ENCODE data around the gene WNT4.
"Not testable (repeated sequence)": the region's sequence is repeated elsewhere in the genome, so short reads cannot be mapped to it uniquely, and the experiment has no call there.

The WNT4 gene

DNA sequence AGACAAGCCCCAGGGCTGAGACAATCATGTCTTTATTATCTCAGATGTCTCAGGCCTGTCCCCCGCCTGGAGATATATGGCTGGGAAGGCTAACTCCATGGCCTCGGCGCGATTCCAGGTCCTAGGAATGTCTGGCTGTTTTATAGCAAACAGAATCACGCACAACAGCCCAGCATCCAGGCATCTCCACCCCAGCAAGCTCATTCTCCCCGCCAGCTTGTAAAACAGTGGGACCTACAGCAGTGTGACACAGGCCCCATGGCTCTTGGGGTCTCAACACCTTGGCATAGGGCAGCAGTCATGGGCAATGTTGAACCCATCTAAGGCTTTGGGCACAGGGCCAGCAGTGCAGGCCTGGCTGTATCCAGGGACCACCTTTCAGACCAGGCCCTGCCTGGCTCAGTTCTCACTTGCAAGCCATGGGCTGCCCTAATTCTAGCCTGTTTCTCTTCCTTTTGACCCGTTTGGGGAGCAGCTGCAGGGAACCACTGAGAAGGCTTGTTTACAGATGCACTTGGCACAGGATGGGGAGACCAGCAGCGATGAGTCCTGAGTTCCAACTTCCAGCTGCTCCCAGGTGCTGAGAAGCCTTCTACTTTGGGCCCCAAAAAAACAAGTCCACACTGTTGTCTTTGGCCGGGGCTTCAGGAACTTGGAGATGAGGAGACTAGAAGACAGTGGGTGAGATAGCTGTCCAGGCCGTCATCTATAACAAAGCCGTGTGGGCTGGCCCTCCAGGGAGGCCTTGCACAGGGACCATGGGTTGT, 34.4 kb downstream of the WNT4 start:
- DNase-seq (ENCODE audit: low spot score) = no peak

- no peak for DNase-seq (ENCODE audit: low spot score)
These were observed 35.8 kb downstream of the WNT4 start for GRCh38 chr1:22107126-22107525.

DNA sequence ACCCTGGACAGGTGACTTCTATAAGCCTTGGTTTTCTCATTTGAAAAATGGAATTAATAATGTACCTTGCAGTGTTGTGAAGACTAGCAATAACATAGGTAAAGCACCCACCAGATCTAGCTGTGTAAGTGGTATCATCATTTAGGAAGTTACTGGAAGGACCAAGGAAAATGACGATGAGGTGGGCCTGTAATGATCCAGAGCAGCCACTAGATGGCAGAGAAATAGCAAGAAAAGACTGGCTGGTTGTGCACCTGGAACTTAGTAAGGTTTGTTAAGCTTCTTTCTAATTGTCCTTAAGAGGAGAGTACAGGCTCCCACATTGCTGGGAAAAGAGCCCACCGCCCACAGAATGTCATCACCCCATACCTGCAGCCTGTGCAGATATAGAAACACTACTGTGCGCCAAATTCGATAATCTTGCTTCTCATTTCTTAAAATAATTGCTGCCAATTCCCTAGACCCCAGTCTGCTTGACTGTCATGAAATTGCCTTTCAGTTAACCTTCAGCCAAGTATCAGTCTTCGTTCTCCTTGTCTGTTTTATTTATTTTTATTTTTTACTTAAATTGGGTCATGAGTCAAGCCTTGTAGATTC, 37.2 kb downstream of the WNT4 start:
- DNase-seq (ENCODE audit: low spot score) = peak; percentile 52

GRCh38 chr1:22104865-22105437, 37.9 kb downstream of the WNT4 start:
- DNase-seq (ENCODE audit: low spot score) = no peak

DNA sequence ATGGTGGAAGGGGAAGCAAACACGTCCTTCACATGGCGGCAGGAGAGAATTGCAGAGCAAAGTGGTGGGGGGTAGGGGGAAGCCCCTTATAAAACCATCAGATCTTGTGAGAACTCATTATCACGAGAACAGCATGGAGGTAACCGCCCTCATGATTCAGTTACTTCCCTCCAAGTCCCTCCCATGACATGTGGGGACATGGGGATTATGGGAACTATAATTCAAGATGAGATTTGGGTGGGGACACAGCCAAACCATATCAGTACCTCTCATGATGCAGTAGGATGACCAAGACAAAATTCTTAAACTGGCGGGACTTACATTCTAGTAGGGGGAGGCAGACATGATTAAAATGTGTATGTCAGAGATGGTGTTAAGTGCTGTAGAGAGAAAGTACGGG, 38.8 kb downstream of the WNT4 start:
- DNase-seq (ENCODE audit: low spot score) = no peak

DNA sequence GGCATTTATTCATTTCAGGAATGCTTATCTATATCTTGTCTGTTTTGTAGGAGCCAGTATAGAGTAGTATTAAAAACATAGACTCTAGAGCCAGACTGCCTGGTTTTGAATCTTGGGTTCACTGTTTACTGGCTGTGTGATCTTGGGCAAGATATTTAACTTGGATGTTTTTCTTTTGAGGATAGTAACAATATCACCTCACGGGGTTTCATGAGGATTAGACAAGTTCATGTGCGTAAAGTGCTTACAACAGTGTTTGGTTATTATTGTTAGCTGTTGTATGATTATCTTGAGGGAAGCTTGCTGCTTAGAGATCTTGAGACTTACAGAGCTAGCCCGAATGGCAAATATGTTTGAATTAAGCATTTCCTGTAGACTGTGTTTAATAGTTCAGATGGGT, 40.2 kb downstream of the WNT4 start:
- no peak for DNase-seq (ENCODE audit: low spot score)

DNA sequence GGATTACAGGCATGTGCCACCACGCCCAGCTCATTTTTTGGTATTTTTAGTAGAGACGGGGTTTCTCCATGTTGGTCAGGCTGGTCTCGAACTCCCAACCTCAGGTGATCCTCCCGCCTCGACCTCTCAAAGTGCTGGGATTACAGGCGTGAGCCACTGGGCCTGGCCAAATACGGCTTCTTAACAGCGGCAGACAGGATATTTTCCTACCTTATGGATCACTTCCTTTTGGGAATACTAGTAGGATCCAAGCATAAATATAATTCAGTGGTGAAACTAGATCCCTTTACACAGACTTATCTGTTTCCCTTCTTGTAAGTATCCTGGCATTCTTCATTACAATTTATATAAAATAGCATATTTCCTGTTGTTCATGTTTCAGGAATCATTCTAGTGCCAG, 40.9 kb downstream of the WNT4 start:
- DNase-seq (ENCODE audit: low spot score) = no peak

DNA sequence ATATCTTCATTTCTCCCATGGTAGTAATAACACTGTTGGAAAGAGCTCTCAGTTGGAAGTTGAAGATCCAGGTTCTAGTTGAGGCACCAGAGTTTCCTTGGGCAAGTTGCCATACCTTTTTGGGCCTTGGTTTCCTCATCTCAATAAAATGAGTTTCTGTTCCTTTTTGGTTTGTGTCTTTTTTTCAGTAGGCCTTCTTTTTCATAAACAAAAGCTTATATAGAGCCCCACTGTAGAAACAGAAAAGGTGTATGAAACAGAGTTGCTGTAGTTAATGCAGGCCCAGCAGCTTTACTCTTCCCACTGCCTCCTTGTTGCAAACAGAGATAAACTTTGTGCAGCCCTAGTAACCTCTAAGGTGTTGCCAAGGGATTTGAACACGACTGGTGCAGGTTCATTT, 41.7 kb downstream of the WNT4 start:
- no peak for DNase-seq (ENCODE audit: low spot score)

- no peak for DNase-seq (ENCODE audit: low spot score)
These were observed 42.7 kb downstream of the WNT4 start for GRCh38 chr1:22100168-22100567.

DNA sequence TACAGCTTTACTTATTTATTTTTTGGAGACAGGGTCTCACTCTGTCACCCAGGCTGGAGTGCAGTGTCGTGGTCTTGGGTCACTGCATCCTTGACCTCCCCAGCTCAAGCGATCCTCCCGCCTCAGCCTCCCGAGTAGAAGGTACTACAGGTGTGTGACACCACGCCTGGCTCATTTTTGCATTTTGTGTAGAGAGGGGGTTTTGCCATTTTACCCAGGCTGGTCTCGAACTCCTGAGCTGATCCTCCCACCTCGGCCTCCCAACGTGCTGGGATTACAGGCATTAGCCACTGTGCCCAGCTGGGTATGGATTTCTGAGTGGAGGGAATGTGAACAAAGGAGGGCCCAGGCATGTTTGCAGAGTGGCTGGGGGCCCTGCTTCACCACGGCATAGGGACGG, 44.1 kb downstream of the WNT4 start:
- DNase-seq (ENCODE audit: low spot score) = no peak

- no peak for DNase-seq (ENCODE audit: low spot score)
These were observed 46.4 kb downstream of the WNT4 start for GRCh38 chr1:22096463-22096862.

DNA sequence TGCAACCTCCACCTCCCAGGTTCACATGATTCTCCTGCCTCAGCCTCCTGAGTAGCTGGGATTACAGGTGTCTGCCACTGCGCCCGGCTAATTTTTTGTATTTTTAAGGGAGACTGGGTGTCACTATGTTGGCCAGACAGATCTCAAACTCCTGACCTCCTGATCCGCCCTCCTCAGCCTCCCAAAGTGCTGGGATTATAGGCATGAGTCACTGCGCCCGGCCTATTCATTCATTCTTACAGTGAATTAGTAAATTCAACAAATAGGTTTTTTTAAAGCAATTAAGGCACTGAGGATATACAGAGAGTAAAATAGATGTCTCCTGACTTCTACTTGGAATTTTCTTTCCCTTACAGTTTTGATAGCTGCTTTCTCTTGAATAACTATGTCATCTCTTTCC, 46.9 kb downstream of the WNT4 start:
- no peak for DNase-seq (ENCODE audit: low spot score)

GRCh38 chr1:22093513-22093912, 49.4 kb downstream of the WNT4 start:
- no peak for DNase-seq (ENCODE audit: low spot score)

DNA sequence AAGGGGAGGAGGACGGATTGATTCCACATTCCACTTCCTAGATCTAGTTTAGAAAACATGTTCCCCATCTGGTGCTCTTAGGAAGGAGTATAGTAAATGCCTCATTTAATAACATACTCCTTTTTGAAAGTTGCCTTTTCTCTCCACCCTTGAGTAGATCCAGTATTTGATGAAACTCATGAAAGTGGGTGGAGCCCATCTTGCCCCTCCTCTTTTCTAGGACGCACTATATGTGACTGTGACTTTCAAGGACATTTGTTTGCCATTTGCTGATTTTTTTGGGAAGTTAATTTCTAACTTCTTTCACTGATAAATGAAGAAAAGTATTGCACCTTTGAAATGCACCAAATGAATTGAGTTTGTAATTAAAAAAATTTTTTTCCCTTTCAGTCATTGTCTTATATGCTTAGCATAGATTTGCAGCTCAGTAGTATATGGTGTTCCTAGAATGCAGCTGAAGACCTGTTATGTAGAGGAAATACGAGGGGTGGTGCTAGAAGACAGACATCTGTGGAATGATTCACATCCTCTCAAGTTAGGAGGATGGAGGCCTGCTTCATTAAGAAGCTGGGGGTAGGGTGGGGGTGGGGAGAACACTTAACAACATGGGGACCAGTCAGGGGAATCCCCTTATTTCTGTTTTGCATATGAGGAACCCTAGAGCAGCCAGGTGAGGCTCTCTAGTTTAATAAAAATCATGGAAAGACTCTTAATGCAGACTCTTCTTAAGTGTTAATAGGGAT, 50.7 kb downstream of the WNT4 start:
- DNase-seq (ENCODE audit: low spot score) = not testable (repeated sequence)

DNA sequence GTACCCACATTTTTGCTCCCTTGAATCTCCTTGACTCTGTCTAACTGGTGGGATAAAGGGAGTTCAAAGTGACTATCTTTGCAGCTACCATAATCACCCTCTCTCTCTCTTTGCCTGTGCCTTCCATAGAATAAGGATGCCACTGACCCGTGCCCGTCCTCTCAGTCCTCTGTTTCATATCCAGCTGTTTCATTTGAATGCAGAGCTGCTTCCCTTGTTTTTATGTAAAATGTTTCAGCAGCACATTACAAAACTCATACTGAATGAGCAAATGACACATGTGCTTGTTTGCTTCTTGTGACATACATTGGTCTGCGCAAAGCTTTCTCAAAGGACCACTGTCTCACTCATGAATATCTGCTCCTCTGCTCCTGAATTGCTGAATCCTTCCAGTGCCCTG, 52.0 kb downstream of the WNT4 start:
- DNase-seq (ENCODE audit: low spot score) = no peak

DNA sequence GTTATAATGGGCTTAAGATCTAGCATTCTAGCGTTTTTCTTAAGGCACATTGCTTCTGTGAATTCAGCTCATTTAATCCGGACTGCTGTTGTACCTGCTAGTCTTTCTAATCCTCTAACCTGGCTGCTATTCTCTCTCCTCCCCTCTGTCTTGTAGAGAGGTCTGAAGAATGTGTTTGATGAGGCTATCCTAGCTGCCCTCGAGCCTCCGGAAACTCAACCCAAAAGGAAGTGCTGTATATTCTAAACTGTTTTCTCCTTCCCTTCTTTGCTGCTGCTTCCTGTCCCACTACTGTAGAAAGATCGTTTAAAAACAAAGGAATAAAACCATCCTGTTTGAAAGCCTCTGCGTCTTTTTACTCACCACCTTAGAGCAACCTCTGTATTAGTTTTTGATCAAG, 53.1 kb downstream of the WNT4 start:
- DNase-seq (ENCODE audit: low spot score) = no peak

GRCh38 chr1:22089134-22089571, 53.7 kb downstream of the WNT4 start:
- no peak for DNase-seq (ENCODE audit: low spot score)

- DNase-seq (ENCODE audit: low spot score) = no peak
These were observed 54.6 kb downstream of the WNT4 start for GRCh38 chr1:22088331-22088730.

GRCh38 chr1:22080191-22080590, 62.7 kb downstream of the WNT4 start:
- DNase-seq (ENCODE audit: low spot score) = no peak

- DNase-seq (ENCODE audit: low spot score) = no peak
These were observed 64.8 kb downstream of the WNT4 start for GRCh38 chr1:22078133-22078532.

- DNase-seq (ENCODE audit: low spot score) = no peak
These were observed 65.2 kb downstream of the WNT4 start for GRCh38 chr1:22077728-22078127.

DNA sequence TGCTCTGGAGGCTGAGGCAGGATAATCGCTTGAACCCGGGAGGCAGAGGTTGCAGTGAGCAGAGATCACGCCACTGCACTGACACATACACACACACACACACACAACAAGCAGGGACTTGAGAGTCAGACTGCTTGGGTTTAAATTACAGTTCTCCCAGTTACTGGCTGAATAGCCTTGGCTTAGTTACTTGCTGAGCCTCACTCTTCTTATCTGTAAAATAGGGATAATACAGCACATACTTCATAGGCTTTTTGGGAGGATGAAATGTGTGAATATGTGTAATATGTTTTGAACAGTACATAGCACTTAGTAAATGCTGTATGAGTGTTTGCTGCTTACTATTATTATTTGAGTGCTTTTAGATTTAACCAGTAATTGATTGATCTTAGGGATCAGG, 66.6 kb downstream of the WNT4 start:
- no peak for DNase-seq (ENCODE audit: low spot score)

- no peak for DNase-seq (ENCODE audit: low spot score)
These were observed 67.2 kb downstream of the WNT4 start for GRCh38 chr1:22075718-22076117.
